Pulmonary artery endothelial cell (primary cell): ENCODE results near the gene CPNE5. TPM values are rescaled to one million over a fixed set of nuclear protein-coding genes. Genes with fewer than 3 reads are reported as not detected.
A peak's percentile ranks its signal among the peaks of the same experiment; 100 is the strongest.

ENCODE experiments used
- DNase-seq: peaks from one replicate; pipeline ENCODE4 v3.0.0-alpha.2; 2011; ENCODE audit warnings: low read depth, low spot score
- total RNA-seq: library from RNA; depleted of rRNA; stranded (reverse); fragments of >200 nt; gene quantifications from 2 replicates; pipeline ENCODE4 v1.2.3, GENCODE V29; 2014

CPNE5 gene
- total RNA-seq, result 6.9 and 7.5 TPM in 2 replicates

- no peak for DNase-seq
Observed at GRCh38 chr6:36838896-36839748, at the start of gene CPNE5. Gene CPNE5, minus strand, starts transcription at chr6:36839444. Its CDS starts 67 bp downstream, at chr6:36839377.

GRCh38 chr6:36888115-36888643, 48.9 kb upstream of the CPNE5 start:
- no peak for DNase-seq

GRCh38 chr6:36886950-36887618, 47.8 kb upstream of the CPNE5 start:
- no peak for DNase-seq

- DNase-seq, result peak; percentile 89
Observed at GRCh38 chr6:36885461-36886401, 46.5 kb upstream of the CPNE5 start, which contains the start of gene C6orf89. Gene C6orf89, plus strand, starts transcription at chr6:36885952. Its CDS starts 13,493 bp downstream, at chr6:36899445.

GRCh38 chr6:36884610-36885009, 45.4 kb upstream of the CPNE5 start:
- DNase-seq, result no peak

- no peak for DNase-seq
Observed at GRCh38 chr6:36875250-36875633, 36.0 kb upstream of the CPNE5 start.

- peak; percentile 60 for DNase-seq
Observed at GRCh38 chr6:36874443-36875249, 35.4 kb upstream of the CPNE5 start, which contains the start of gene PPIL1. Gene PPIL1, minus strand, starts transcription at chr6:36874803. Its CDS starts 31 bp downstream, at chr6:36874772.

- DNase-seq, result no peak
Observed at GRCh38 chr6:36873612-36874442, 34.6 kb upstream of the CPNE5 start.

GRCh38 chr6:36873115-36873514, 33.9 kb upstream of the CPNE5 start:
- DNase-seq, result no peak

GRCh38 chr6:36871686-36872085, 32.4 kb upstream of the CPNE5 start:
- no peak for DNase-seq

- no peak for DNase-seq
Observed at GRCh38 chr6:36867471-36868224, 28.4 kb upstream of the CPNE5 start.

- no peak for DNase-seq
Observed at GRCh38 chr6:36865835-36866234, 26.6 kb upstream of the CPNE5 start.

GRCh38 chr6:36863670-36864540, 24.7 kb upstream of the CPNE5 start:
- no peak for DNase-seq

GRCh38 chr6:36862848-36863382, 23.7 kb upstream of the CPNE5 start:
- DNase-seq, result no peak

GRCh38 chr6:36862164-36862847, 23.1 kb upstream of the CPNE5 start:
- no peak for DNase-seq

- no peak for DNase-seq
Observed at GRCh38 chr6:36860126-36860525, 20.9 kb upstream of the CPNE5 start.
